ENCODE measurements around the gene KDM3A. TPM values are rescaled to one million over a fixed set of nuclear protein-coding genes. Genes with fewer than 3 reads are reported as not detected.
A peak's percentile ranks its signal among the peaks of the same experiment; 100 is the strongest.

The KDM3A gene
- total RNA-seq, 4 donors from 2014 or later = 37.3 to 68.6 (median 52.0) TPM

DNA sequence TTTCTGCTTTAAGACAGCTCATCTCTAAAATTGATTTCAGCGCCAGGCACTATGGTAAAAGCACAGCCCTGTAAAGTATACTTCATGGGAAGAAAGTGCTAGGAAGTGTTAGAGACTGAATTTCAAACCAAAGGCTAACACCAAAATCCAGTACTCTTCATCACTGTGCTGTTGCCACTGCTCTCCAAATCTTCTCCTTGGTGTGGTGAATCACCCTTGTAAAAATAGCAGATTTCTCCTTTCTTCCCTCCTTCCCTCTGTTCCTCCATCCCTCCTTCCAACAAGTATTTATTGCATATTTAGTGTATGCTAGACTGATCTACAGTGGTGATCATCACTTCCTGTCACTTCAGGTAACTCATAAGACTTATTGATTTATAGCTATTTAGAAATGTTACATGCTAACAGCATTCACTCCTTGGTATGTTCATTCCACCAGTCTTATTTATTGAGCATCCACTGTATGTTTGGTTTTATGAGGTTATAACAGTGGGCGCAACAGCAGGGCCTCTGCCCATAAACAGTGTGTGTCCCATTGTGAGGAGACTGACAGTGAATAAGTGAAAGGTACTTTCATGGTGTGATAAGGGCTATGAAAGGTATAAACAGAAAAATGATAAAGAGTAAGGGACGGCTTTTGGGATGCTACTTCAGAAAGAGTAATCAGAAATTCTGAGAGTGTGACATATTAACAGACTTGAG, 20.0 kb downstream of the KDM3A start:
- TF ChIP-seq CTCF (IDR thresholded peaks at IDR 0.05) (no peak), EP300 (IDR thresholded peaks at IDR 0.05) (no peak), POLR2AphosphoS5 (IDR thresholded peaks at IDR 0.05) (no peak), POLR2A (IDR thresholded peaks at IDR 0.05; ENCODE audit: low read depth) (no peak)
- DNase-seq (ENCODE audit: extremely low spot score) = no peak
- 96% methylated on average over 3 of the region's 3 CpGs for WGBS
- Histone ChIP-seq H3K9me3 (no peaks in the 10 kb centered on the region), H3K27ac (replicated peaks in 1 of 4) (no peak overlapping the region), H3K36me3 (peaks cover 52 to 98% (median 79%) of the 10 kb centered on the region in 4 donors), H3K4me3 (no peak overlapping the region), H3K4me1 (peaks cover 41 to 59% (median 49%) of the 10 kb centered on the region in 4 donors), H3K27me3 (no peaks in the 10 kb centered on the region)
- intact Hi-C loops (cut with DNase I) = no loop called here

DNA sequence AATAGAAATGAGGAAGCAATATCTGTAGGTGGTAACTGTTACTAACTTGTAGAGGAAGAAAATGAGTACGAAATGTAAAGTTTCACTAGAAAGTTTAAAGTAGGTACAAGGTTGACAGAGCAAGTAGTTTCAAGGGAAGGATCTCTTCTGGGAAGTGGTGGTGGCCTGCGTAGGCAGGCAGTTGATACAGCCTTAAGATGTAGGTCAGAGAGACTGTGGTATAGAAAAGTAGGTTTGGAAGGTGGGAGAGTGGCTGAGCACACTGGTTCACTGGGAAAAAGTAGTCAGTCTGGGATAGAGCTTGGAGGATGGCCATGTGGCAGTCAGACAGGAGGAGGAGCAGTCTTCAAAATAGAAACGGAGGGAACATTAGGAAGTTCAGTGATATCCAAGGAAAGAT, 23.5 kb downstream of the KDM3A start:
- Histone ChIP-seq H3K27ac (replicated peaks in 1 of 4) (peak overlapping the region; percentile 53 to 64 (median 54)), H3K27me3 (no peaks in the 10 kb centered on the region), H3K36me3 (peaks cover 47 to 97% (median 81%) of the 10 kb centered on the region in 4 donors), H3K4me1 (peaks cover 30 to 62% (median 51%) of the 10 kb centered on the region in 4 donors), H3K4me3 (no peak overlapping the region), H3K9me3 (no peaks in the 10 kb centered on the region)
- no peak for TF ChIP-seq EP300 (IDR thresholded peaks at IDR 0.05)
- TF ChIP-seq POLR2A (IDR thresholded peaks at IDR 0.05; ENCODE audit: low read depth) = no peak
- no peak for TF ChIP-seq CTCF (IDR thresholded peaks at IDR 0.05)
- peak in 1 of 2 donors; percentile 23 for TF ChIP-seq POLR2AphosphoS5 (IDR thresholded peaks at IDR 0.05)
- WGBS = 57% methylated on average over 3 of the region's 3 CpGs
- DNase-seq (ENCODE audit: extremely low spot score) = no peak
- intact Hi-C loops (cut with DNase I) = no loop called here

DNA sequence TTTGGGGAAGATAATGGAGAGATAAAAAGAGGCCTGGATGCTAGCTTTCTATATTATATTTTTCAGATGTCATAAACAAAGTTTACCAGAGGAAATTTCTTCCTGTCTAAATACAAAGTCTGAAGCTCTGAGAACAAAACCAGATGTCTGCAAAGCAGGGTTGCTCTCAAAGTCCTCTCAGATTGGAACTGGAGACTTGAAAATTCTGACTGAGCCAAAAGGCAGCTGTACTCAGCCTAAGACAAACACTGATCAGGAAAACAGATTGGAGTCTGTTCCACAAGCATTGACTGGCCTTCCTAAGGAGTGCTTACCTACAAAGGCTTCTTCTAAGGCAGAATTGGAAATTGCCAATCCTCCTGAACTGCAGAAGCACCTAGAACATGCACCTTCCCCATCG, 25.1 kb downstream of the KDM3A start:
- intact Hi-C loops (cut with DNase I) = no loop called here
- Histone ChIP-seq H3K4me1 (peaks cover 20 to 63% (median 51%) of the 10 kb centered on the region in 4 donors), H3K27ac (replicated peaks in 1 of 4) (peak overlapping the region in 3 of 4 donors; percentile 1 to 14 (median 2)), H3K27me3 (no peaks in the 10 kb centered on the region), H3K4me3 (no peak overlapping the region), H3K9me3 (no peaks in the 10 kb centered on the region), H3K36me3 (peaks cover 35 to 94% (median 80%) of the 10 kb centered on the region in 4 donors)
- 89% methylated on average over 1 of the region's 1 CpG for WGBS
- DNase-seq (ENCODE audit: extremely low spot score) = no peak
- TF ChIP-seq EP300 (IDR thresholded peaks at IDR 0.05) (no peak), POLR2A (IDR thresholded peaks at IDR 0.05; ENCODE audit: low read depth) (no peak), POLR2AphosphoS5 (IDR thresholded peaks at IDR 0.05) (no peak), CTCF (IDR thresholded peaks at IDR 0.05) (no peak)

DNA sequence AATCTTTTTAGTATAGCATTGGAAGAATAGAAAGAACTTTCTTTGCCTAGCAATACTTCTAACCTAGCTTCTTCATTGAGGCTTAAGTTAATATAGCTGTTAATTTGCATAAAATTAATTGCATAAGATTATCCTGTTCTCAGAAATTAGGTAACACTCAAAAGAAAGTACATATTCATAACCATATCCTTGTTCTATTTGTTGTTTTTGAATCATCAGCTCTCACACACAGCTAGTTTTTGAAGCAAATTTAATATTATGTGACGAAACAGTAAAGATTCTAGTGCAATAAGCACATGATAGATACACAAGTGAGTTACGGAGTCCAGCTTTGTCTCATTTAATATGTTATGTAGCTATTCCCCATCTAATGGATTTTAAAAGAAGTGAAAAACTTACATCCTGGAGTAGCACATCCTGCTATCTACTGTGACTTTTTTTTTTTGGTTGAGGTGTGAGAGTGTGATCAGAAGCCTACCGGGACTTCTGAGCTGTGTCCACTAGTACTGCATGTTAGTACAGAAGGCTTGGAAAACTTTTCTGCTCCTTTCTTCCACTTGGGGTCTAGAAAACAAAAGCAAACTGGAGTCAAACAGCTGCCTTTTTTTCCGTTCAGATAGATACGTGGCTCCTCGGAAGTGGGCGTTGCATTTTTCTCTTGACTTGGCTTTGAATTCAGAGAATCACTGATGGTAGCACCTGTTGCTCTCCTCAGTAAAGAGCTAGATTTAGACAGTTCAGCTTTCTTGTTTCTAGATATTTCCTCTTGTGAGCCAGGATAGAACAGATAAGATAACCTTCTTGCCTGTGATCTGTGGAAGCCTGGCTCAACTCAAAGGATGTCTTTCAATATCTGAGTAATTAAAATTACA, 27.2 kb downstream of the KDM3A start:
- peaks cover 18 to 49% (median 43%) of the 10 kb centered on the region in 4 donors for H3K4me1 ChIP-seq
- intact Hi-C loops (cut with DNase I) = no loop called here
- no peak for DNase-seq (ENCODE audit: extremely low spot score)
- H3K9me3 ChIP-seq = no peaks in the 10 kb centered on the region
- TF ChIP-seq POLR2AphosphoS5 (IDR thresholded peaks at IDR 0.05) (no peak), EP300 (IDR thresholded peaks at IDR 0.05) (no peak), CTCF (IDR thresholded peaks at IDR 0.05) (no peak), POLR2A (IDR thresholded peaks at IDR 0.05; ENCODE audit: low read depth) (no peak)
- no peak overlapping the region for H3K27ac ChIP-seq (replicated peaks in 1 of 4)
- no peaks in the 10 kb centered on the region for H3K27me3 ChIP-seq
- H3K36me3 ChIP-seq = peaks cover 46 to 96% (median 85%) of the 10 kb centered on the region in 4 donors
- 75% methylated on average over 7 of the region's 7 CpGs for WGBS
- no peak overlapping the region for H3K4me3 ChIP-seq
